Nephron (organoid): Measurements from ENCODE around the gene SCN4B.

ENCODE experiments used
- H3K27ac Mint-ChIP-seq, 3 experiments: 2 replicates each; pipeline ENCODE4 v1.8.0; 2020; ENCODE audit warnings: mixed read lengths in 3 of 3, mild to moderate bottlenecking in 2 of 3, moderate library complexity in 1 of 3
- H3K27me3 Mint-ChIP-seq: 2 replicates; pipeline ENCODE4 v1.8.0; 2021; ENCODE audit warnings: low read depth, mild to moderate bottlenecking, moderate library complexity, mixed read lengths
- H3K36me3 Mint-ChIP-seq: 2 replicates; pipeline ENCODE4 v1.8.0; 2020; ENCODE audit warnings: low read depth, mixed read lengths
- H3K4me1 Mint-ChIP-seq: 2 replicates; pipeline ENCODE4 v1.8.0; 2020; ENCODE audit warnings: mixed read lengths
- H3K4me3 Mint-ChIP-seq, 3 experiments: 2 replicates each; pipeline ENCODE4 v1.8.0; 2020; ENCODE audit warnings: mild to moderate bottlenecking in 3 of 3, mixed read lengths in 3 of 3, moderate library complexity in 2 of 3
- H3K9me3 Mint-ChIP-seq: 2 replicates; pipeline ENCODE4 v1.8.0; 2020; ENCODE audit warnings: mixed read lengths
- CTCF ChIP-seq, 3 experiments: fragments of 200-600 bp; sonication (generic); IDR thresholded peaks; one replicate each; pipeline ENCODE4 v1.5.0; 2021; ENCODE audit warnings: antibody characterized with exemption in 3 of 3; ENCODE audit not compliant: unreplicated experiment in 3 of 3

SCN4B gene

GRCh38 chr11:118170231-118170630, 17.6 kb upstream of the SCN4B start:
- no peak for TF ChIP-seq CTCF (IDR thresholded peaks at IDR 0.05; ENCODE audit: unreplicated experiment in 3 of 3)
- Mint-ChIP-seq H3K36me3 (peaks cover 3% of the 10 kb centered on the region), H3K9me3 (no peaks in the 10 kb centered on the region), H3K27ac (no peak overlapping the region), H3K27me3 (peaks cover 60% of the 10 kb centered on the region), H3K4me3 (no peak overlapping the region), H3K4me1 (peaks cover 35% of the 10 kb centered on the region)

GRCh38 chr11:118169300-118170140, 16.9 kb upstream of the SCN4B start:
- Mint-ChIP-seq H3K9me3 (no peaks in the 10 kb centered on the region), H3K36me3 (peaks cover 3% of the 10 kb centered on the region), H3K4me1 (peaks cover 28% of the 10 kb centered on the region), H3K27me3 (peaks cover 62% of the 10 kb centered on the region), H3K4me3 (no peak overlapping the region), H3K27ac (no peak overlapping the region)
- no peak for TF ChIP-seq CTCF (IDR thresholded peaks at IDR 0.05; ENCODE audit: unreplicated experiment in 3 of 3)

- no peak overlapping the region for H3K27ac Mint-ChIP-seq
- H3K9me3 Mint-ChIP-seq, result no peaks in the 10 kb centered on the region
- peaks cover 61% of the 10 kb centered on the region for H3K27me3 Mint-ChIP-seq
- H3K4me1 Mint-ChIP-seq, result peaks cover 25% of the 10 kb centered on the region
- no peak for TF ChIP-seq CTCF (IDR thresholded peaks at IDR 0.05; ENCODE audit: unreplicated experiment in 3 of 3)
- H3K36me3 Mint-ChIP-seq, result peaks cover 3% of the 10 kb centered on the region
- no peak overlapping the region for H3K4me3 Mint-ChIP-seq
Observed at GRCh38 chr11:118168751-118169150, 16.1 kb upstream of the SCN4B start.

GRCh38 chr11:118168316-118168715, 15.7 kb upstream of the SCN4B start:
- H3K27ac Mint-ChIP-seq, result no peak overlapping the region
- peaks cover 25% of the 10 kb centered on the region for H3K4me1 Mint-ChIP-seq
- H3K27me3 Mint-ChIP-seq, result peaks cover 58% of the 10 kb centered on the region
- TF ChIP-seq CTCF (IDR thresholded peaks at IDR 0.05; ENCODE audit: unreplicated experiment in 3 of 3), result no peak
- no peak overlapping the region for H3K4me3 Mint-ChIP-seq
- peaks cover 3% of the 10 kb centered on the region for H3K36me3 Mint-ChIP-seq
- H3K9me3 Mint-ChIP-seq, result no peaks in the 10 kb centered on the region

- Mint-ChIP-seq H3K36me3 (peaks cover 3% of the 10 kb centered on the region), H3K27ac (no peak overlapping the region), H3K27me3 (peaks cover 58% of the 10 kb centered on the region), H3K4me3 (no peak overlapping the region), H3K4me1 (peaks cover 25% of the 10 kb centered on the region), H3K9me3 (no peaks in the 10 kb centered on the region)
- no peak for TF ChIP-seq CTCF (IDR thresholded peaks at IDR 0.05; ENCODE audit: unreplicated experiment in 3 of 3)
Observed at GRCh38 chr11:118167906-118168305, 15.3 kb upstream of the SCN4B start.

GRCh38 chr11:118167253-118167652, 14.6 kb upstream of the SCN4B start:
- Mint-ChIP-seq H3K36me3 (peaks cover 3% of the 10 kb centered on the region), H3K4me1 (peaks cover 25% of the 10 kb centered on the region), H3K27ac (no peak overlapping the region), H3K9me3 (no peaks in the 10 kb centered on the region), H3K27me3 (peaks cover 61% of the 10 kb centered on the region), H3K4me3 (no peak overlapping the region)
- no peak for TF ChIP-seq CTCF (IDR thresholded peaks at IDR 0.05; ENCODE audit: unreplicated experiment in 3 of 3)
